Small intestine (tissue), 7 donors: ENCODE results near the gene RPL26. TPM values are rescaled to one million over a fixed set of nuclear protein-coding genes. Genes with fewer than 3 reads are reported as not detected.
"Not testable (repeated sequence)": the region's sequence is repeated elsewhere in the genome, so short reads cannot be mapped to it uniquely, and the experiment has no call there.

ENCODE experiments used
- DNase-seq, 2 donors: peaks; one replicate each; pipeline versions ENCODE4 v3.0.0 to v3.0.0-alpha.2; 2013
- FAIRE-seq: peaks from 2 replicates; lab custom pipeline; 2012; peaks lifted over from hg19 to GRCh38; lab: Jason Lieb, UNC
- H3K27ac ChIP-seq, 3 donors: one replicate each; pipeline ENCODE4 v1.5.1; 2013; ENCODE audit warnings: low read length in 2 of 3, mild to moderate bottlenecking in 2 of 3, control low read depth in 1 of 3, inconsistent platforms in 1 of 3, low read depth in 1 of 3, moderate library complexity in 1 of 3
- H3K27me3 ChIP-seq, 3 donors: one replicate each; pipeline ENCODE4 v1.6.1; 2013; ENCODE audit warnings: low read length in 3 of 3, inconsistent platforms in 1 of 3; ENCODE audit not compliant: control insufficient read depth in 3 of 3, insufficient read depth in 3 of 3
- H3K36me3 ChIP-seq, 3 donors: one replicate each; pipeline ENCODE4 v1.6.1; 2013; ENCODE audit warnings: low read length in 3 of 3, inconsistent platforms in 1 of 3, low read depth in 1 of 3, mild to moderate bottlenecking in 1 of 3, moderate library complexity in 1 of 3; ENCODE audit not compliant: control insufficient read depth in 3 of 3, insufficient read depth in 2 of 3
- H3K4me1 ChIP-seq, 3 donors: one replicate each; pipeline ENCODE4 v1.6.1; 2013; ENCODE audit warnings: low read length in 2 of 3, inconsistent platforms in 1 of 3, low read depth in 1 of 3, mild to moderate bottlenecking in 1 of 3, moderate library complexity in 1 of 3; ENCODE audit not compliant: control insufficient read depth in 3 of 3, insufficient read depth in 2 of 3
- H3K4me3 ChIP-seq, 3 donors: one replicate each; pipeline ENCODE4 v1.5.1; 2013; ENCODE audit warnings: low read length in 3 of 3, control low read depth in 1 of 3, inconsistent platforms in 1 of 3, low read depth in 1 of 3, mild to moderate bottlenecking in 1 of 3, moderate library complexity in 1 of 3
- H3K9me3 ChIP-seq, 2 donors: one replicate each; pipeline ENCODE4 v1.6.1; 2013; ENCODE audit warnings: low read depth in 1 of 2, low read length in 1 of 2; ENCODE audit not compliant: control insufficient read depth in 2 of 2, insufficient read depth in 1 of 2
- WGBS, 3 donors: extraction: QIAGEN DNeasy Blood & Tissue Kit; methylation state at CpG; one replicate each; pipeline ENCODE4 v1.1.7; 2013; 5-methylcytosine and 5-hydroxymethylcytosine counted together
- polyA plus RNA-seq, 4 donors: library from polyadenylated mRNA; stranded (reverse) in 3 of 4; unstranded in 1 of 4; fragments of 200-250 nt in 3 of 4; fragments of 120-200 nt in 1 of 4; gene quantifications; one replicate each; pipeline versions ENCODE4 v1.2.1 to v1.2.3, GENCODE V29; 2013
- donor health status: healthy with polysubstance abuse.
- donor health status: control.
- donor health status: control.
- donor health status: Bipolar disorder and iron deficiency.
- donor health status: healthy.

RPL26 gene
- polyA plus RNA-seq, 4 donors = 2,296 to 5,457 (median 3,880) TPM

DNA sequence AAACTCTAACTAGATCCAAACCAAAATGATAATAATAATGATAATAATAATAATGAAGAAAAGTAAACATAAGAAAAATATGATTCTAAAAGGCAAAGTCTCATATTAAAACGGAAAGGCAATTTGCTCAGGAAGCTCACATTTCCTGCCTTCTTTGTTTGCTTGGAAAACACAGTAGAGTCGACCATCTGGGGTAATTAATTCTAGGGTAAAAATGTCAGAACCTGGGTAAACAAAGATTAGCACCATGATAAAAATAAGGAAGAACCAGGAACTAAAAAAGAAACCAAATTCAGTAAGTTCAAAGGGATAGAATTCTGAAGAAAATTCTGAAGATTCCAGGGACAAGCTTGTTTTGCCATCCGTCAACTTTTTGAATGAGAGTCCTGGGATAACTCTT, 22.7 kb downstream of the RPL26 start:
- peaks cover 0 to 12% (median 0%) of the 10 kb centered on the region in 3 donors for H3K4me1 ChIP-seq
- H3K4me3 ChIP-seq = no peak overlapping the region
- H3K27me3 ChIP-seq = no peaks in the 10 kb centered on the region
- peaks cover 0 to 10% (median 3%) of the 10 kb centered on the region in 3 donors for H3K36me3 ChIP-seq
- no peaks in the 10 kb centered on the region for H3K9me3 ChIP-seq
- FAIRE-seq (no peak), DNase-seq (peak in 1 of 2 donors; percentile 23)
- WGBS, 3 donors = 35 to 37% (median 36%) methylated on average over 3 of the region's 3 CpGs
- H3K27ac ChIP-seq = no peak overlapping the region

GRCh38 chr17:8359769-8360168, 23.2 kb downstream of the RPL26 start:
- no peak for DNase-seq

DNA sequence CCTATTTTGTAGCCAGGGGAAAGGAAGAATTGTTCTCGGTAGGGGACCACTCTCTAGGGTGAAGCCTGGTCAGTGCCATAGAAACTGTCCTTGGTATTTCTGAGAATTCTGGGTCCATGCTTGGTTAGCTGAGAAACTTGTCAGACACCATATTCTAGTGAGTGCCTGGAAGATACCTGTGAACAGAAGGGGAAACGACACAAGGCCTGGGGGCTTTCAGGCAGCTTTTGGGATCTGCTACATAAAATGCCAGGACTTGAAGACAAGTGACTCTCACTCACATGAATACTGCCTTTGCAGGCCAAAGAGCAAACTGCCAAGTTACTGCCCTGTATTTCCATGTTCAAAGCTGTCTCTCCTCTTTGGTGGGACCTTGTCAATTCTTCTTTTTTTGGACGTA, 25.1 kb downstream of the RPL26 start:
- Histone ChIP-seq H3K36me3 (no peaks in the 10 kb centered on the region), H3K4me1 (peaks cover 0 to 9% (median 0%) of the 10 kb centered on the region in 3 donors), H3K27me3 (no peaks in the 10 kb centered on the region), H3K4me3 (no peak overlapping the region), H3K9me3 (no peaks in the 10 kb centered on the region), H3K27ac (no peak overlapping the region)
- FAIRE-seq (no peak), DNase-seq (no peak)
- WGBS, 3 donors = 92 to 97% (median 96%) methylated on average over 3 of the region's 3 CpGs

More at GRCh38 chr17:8359769-8360168, 23.2 kb downstream of the RPL26 start:
- H3K9me3 ChIP-seq = no peaks in the 10 kb centered on the region
- peaks cover 0 to 6% (median 3%) of the 10 kb centered on the region in 3 donors for H3K36me3 ChIP-seq
- peak overlapping the region in 2 of 3 donors; percentile 10 to 62 for H3K27ac ChIP-seq
- no peak for FAIRE-seq
- WGBS, 3 donors = 71 to 89% (median 83%) methylated on average over 5 of the region's 5 CpGs
- H3K27me3 ChIP-seq = no peaks in the 10 kb centered on the region
- H3K4me1 ChIP-seq = peaks cover 0 to 12% (median 0%) of the 10 kb centered on the region in 3 donors
- no peak overlapping the region for H3K4me3 ChIP-seq

DNA sequence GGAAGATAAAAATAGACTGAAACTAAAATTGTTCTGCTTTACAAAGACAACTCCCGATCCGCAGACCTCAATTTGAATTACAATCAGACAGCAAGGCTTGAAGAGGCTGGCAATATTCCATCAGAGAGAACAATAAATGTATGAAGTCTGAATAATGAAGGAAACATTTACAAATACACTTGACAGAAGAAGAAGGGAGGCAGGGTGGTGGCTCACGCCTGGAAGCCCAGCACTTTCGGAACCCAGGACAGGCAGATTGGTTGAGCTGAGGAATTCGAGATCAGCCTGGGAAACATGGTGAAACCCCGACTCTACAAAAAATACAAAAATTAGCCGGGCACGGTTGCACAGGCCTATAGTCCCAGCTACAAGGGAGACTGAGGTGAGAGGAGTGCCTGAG, 28.8 kb downstream of the RPL26 start:
- Histone ChIP-seq H3K4me3 (no peak overlapping the region), H3K27me3 (no peaks in the 10 kb centered on the region), H3K36me3 (no peaks in the 10 kb centered on the region), H3K27ac (no peak overlapping the region), H3K4me1 (no peaks in the 10 kb centered on the region), H3K9me3 (no peaks in the 10 kb centered on the region)
- 72 to 80% (median 79%) methylated on average over 8 of the region's 8 CpGs for WGBS, 3 donors
- FAIRE-seq (no peak), DNase-seq (no peak)

- WGBS, 3 donors = 80 to 88% (median 82%) methylated on average over 7 of the region's 7 CpGs
- H3K27me3 ChIP-seq = no peaks in the 10 kb centered on the region
- H3K4me1 ChIP-seq = no peaks in the 10 kb centered on the region
- H3K4me3 ChIP-seq = no peak overlapping the region
- H3K27ac ChIP-seq = no peak overlapping the region
- DNase-seq = no peak
- H3K9me3 ChIP-seq = no peaks in the 10 kb centered on the region
- H3K36me3 ChIP-seq = no peaks in the 10 kb centered on the region
- FAIRE-seq = no peak
Measured at GRCh38 chr17:8353736-8354135, 29.3 kb downstream of the RPL26 start.

DNA sequence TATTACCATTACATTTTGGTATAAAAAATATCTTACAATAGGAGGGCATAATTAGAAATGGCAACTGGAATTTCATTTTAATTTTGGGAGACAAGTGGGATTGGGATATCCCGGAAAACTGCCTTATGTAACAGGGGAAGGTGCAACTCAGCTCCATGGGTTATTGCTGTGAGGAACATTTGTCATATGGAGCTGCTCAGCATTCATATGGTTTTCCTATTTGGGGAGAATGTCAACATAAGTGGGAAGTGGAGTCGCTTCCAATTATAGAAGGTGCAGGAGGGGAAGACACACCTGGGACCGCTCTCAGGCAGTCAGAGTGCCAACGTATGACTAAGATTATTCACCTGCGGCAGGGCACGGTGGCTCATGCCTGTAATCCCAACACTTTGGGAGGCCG, 32.7 kb downstream of the RPL26 start:
- FAIRE-seq = no peak
- WGBS, 3 donors = 81 to 83% (median 82%) methylated on average over 7 of the region's 7 CpGs

GRCh38 chr17:8347001-8347400, 36.0 kb downstream of the RPL26 start:
- WGBS, 3 donors = 55 to 69% (median 61%) methylated on average over 12 to 25 of the region's 25 CpGs
- H3K36me3 ChIP-seq, FAIRE-seq, H3K4me3 ChIP-seq, H3K4me1 ChIP-seq, H3K9me3 ChIP-seq, H3K27ac ChIP-seq, DNase-seq: not testable (repeated sequence)
- peaks cover 0 to 13% (median 4%) of the 10 kb centered on the region in 3 donors for H3K27me3 ChIP-seq

More for the DNA sequence above, 32.7 kb downstream of the RPL26 start:
- H3K9me3 ChIP-seq = no peaks in the 10 kb centered on the region
- no peak for DNase-seq
- no peaks in the 10 kb centered on the region for H3K4me1 ChIP-seq
- no peak overlapping the region for H3K4me3 ChIP-seq
- H3K36me3 ChIP-seq = no peaks in the 10 kb centered on the region
- H3K27ac ChIP-seq = no peak overlapping the region
- H3K27me3 ChIP-seq = peaks cover 0 to 13% (median 4%) of the 10 kb centered on the region in 3 donors

- no peaks in the 10 kb centered on the region for H3K4me1 ChIP-seq
- peaks cover 0 to 13% (median 4%) of the 10 kb centered on the region in 3 donors for H3K27me3 ChIP-seq
- no peak overlapping the region for H3K27ac ChIP-seq
- H3K4me3 ChIP-seq = no peak overlapping the region
- FAIRE-seq = no peak
- WGBS, 3 donors = 32 to 60% (median 50%) methylated on average over 5 of the region's 5 CpGs
- H3K9me3 ChIP-seq = no peaks in the 10 kb centered on the region
- no peaks in the 10 kb centered on the region for H3K36me3 ChIP-seq
- no peak for DNase-seq
Measured at GRCh38 chr17:8345951-8346665, 36.9 kb downstream of the RPL26 start.
